MCF 10A (cell line): ENCODE data around the gene APBB2. TPM values are rescaled to one million over a fixed set of nuclear protein-coding genes. Genes with fewer than 3 reads are reported as not detected.
A peak's percentile ranks its signal among the peaks of the same experiment; 100 is the strongest.

ENCODE experiments used
- BruUV-seq: library from RNA; stranded (reverse); fragments of 400-500 nt; replicated peaks from 2 replicates; lab custom pipeline; 2021; lab: Mats Ljungman, UMichigan
- CTCF ChIA-PET: fragments of 300-600 bp; sonication (Branson Sonifier 250); formaldehyde crosslinking; extraction: SDS; loops from one replicate; lab custom pipeline; 2021; ENCODE audit warnings: antibody characterized with exemption, inconsistent platforms; lab: Yijun Ruan, JAX
- POLR2A ChIA-PET: fragments of 300-600, 350-650 bp; sonication (Branson Sonifier 250); formaldehyde crosslinking; extraction: SDS; loops from one replicate; lab custom pipeline; 2020; ENCODE audit warnings: antibody characterized with exemption, inconsistent platforms; lab: Yijun Ruan, JAX
- DNase-seq: peaks from one replicate; pipeline ENCODE4 v3.0.0-alpha.2; 2018; ENCODE audit not compliant: unreplicated experiment
- H3K27ac Mint-ChIP-seq: one replicate; pipeline ENCODE4 v1.8.0; 2022; ENCODE audit warnings: mild to moderate bottlenecking, low read depth, mixed read lengths; ENCODE audit not compliant: unreplicated experiment
- H3K27me3 Mint-ChIP-seq: one replicate; pipeline ENCODE4 v1.8.0; 2022; ENCODE audit warnings: mixed read lengths; ENCODE audit not compliant: insufficient read depth, unreplicated experiment
- H3K36me3 Mint-ChIP-seq: one replicate; pipeline ENCODE4 v1.8.0; 2022; ENCODE audit warnings: mild to moderate bottlenecking, moderate library complexity, mixed read lengths; ENCODE audit not compliant: insufficient read depth, unreplicated experiment
- H3K4me1 Mint-ChIP-seq: one replicate; pipeline ENCODE4 v1.8.0; 2022; ENCODE audit warnings: mixed read lengths; ENCODE audit not compliant: insufficient read depth, unreplicated experiment
- H3K4me3 Mint-ChIP-seq: one replicate; pipeline ENCODE4 v1.8.0; 2022; ENCODE audit warnings: mild to moderate bottlenecking, moderate library complexity, mixed read lengths; ENCODE audit not compliant: unreplicated experiment
- H3K9me3 Mint-ChIP-seq: one replicate; pipeline ENCODE4 v1.8.0; 2022; ENCODE audit warnings: mixed read lengths; ENCODE audit not compliant: unreplicated experiment
- CTCF ChIP-seq: fragments of 200-600 bp; IDR thresholded peaks from one replicate; pipeline ENCODE4 v1.8.0; 2022; ENCODE audit warnings: antibody characterized with exemption, mild to moderate bottlenecking; ENCODE audit not compliant: unreplicated experiment
- intact Hi-C: fragments of 100-400 bp; cut with micrococcal nuclease; formaldehyde crosslinking; loops from 2 replicates; pipeline ENCODE4 v1.14.1; 2022
- total RNA-seq: library from RNA; stranded (reverse); gene quantifications from 2 replicates; pipeline ENCODE4 v1.2.3, GENCODE V29; 2022

The APBB2 gene
- total RNA-seq, 1 experiment from 2014 or later: 201 TPM

- CTCF ChIA-PET: interaction anchor here (0.6 to 3.1 kb wide), 12 partner anchors 10 to 294 kb away, joined by 3 to 25 read pairs (median 4); no protein-coding TSS in a partner anchor
- H3K4me3 Mint-ChIP-seq: peak overlapping the region; percentile 86
- no peaks in the 10 kb centered on the region for H3K27me3 Mint-ChIP-seq
- no peaks in the 10 kb centered on the region for H3K9me3 Mint-ChIP-seq
- H3K27ac Mint-ChIP-seq: peak overlapping the region; percentile 98
- H3K36me3 Mint-ChIP-seq: peaks cover 16% of the 10 kb centered on the region
- H3K4me1 Mint-ChIP-seq: peaks cover 6% of the 10 kb centered on the region
- BruUV-seq: no TSS peak
- no peak for TF ChIP-seq CTCF
- DNase-seq: no peak
- intact Hi-C loops: loop anchor here (5.0 kb wide), 1 partner anchor 480 kb away; no protein-coding TSS in a partner anchor
- POLR2A ChIA-PET: interaction anchor here (0.7 to 6.0 kb wide), 20 partner anchors 12 to 373 kb away, joined by 3 to 42 read pairs (median 4); no protein-coding TSS in a partner anchor
Observed at GRCh38 chr4:41217020-41217333, 2.6 kb upstream of the APBB2 start.

DNA sequence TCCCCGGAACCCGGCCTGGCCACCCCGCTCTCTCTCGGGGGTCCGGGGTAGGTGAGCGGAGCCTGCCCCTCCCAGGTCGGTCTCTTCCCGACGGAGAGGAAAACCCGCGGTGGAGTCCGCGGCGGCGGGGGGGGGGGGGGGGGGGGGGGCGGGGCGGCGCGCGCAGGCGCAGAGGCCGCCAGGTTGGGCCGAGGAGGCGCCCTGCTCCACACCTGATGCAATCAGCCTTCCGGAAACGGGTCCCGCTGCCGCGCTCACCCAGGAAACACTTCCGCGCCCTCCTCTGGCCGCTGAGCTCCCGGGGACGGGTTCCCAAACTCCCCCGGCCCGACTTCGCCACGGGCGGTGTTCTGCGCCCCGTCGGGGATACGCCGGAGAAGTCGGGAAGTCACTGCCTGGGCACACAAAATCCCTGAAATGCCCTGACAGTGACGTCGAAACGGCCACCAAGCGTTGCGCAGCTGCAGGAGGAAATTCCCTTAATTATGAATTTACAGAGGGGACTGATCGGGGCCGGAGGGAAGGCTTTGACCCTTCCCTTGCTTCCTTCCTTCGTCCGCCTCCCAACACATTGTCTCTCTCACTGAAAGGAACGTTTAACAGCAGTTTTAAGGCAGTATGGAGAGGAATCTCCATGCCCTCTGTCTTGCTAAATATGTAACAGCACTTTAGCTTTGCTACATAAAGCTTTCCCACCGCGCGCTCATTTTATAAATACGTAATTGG is 2.1 kb upstream of the APBB2 start:
- POLR2A ChIA-PET: interaction anchor here (0.6 to 6.0 kb wide), 28 partner anchors 11 to 372 kb away, joined by 3 to 42 read pairs (median 4); no protein-coding TSS in a partner anchor
- TSS peak; percentile 96 for BruUV-seq
- Mint-ChIP-seq H3K27ac (peak overlapping the region; percentile 98), H3K4me3 (peak overlapping the region; percentile 86), H3K9me3 (no peaks in the 10 kb centered on the region), H3K36me3 (peaks cover 21% of the 10 kb centered on the region), H3K4me1 (peaks cover 6% of the 10 kb centered on the region), H3K27me3 (no peaks in the 10 kb centered on the region)
- DNase-seq: peak; percentile 87
- CTCF ChIA-PET: interaction anchor here (0.6 to 3.1 kb wide), 20 partner anchors 52 to 483 kb away, joined by 3 to 25 read pairs (median 4); no protein-coding TSS in a partner anchor
- intact Hi-C loops: loop anchor here (1.0 to 5.0 kb wide), 2 partner anchors 308 to 479 kb away; no protein-coding TSS in a partner anchor
- TF ChIP-seq CTCF: peak; percentile 21

DNA sequence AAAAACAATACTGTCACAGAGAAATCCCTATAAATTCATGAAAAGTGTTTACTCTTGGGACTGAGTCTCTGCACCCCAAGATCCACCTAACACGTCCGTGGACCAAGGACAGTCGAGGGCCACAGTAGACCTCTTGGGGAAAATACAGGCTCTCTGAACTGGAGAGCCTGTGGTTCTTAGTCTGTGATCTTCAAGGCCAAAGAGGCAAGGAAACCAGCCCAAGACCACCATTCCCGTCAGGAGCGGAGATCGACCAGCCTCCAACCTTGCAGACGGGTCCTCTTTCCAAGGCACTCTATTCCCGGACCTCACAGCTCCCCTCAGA is 1.6 kb upstream of the APBB2 start:
- Mint-ChIP-seq H3K9me3 (no peaks in the 10 kb centered on the region), H3K27me3 (no peaks in the 10 kb centered on the region), H3K4me3 (peak overlapping the region; percentile 86), H3K27ac (peak overlapping the region; percentile 98), H3K4me1 (peaks cover 6% of the 10 kb centered on the region), H3K36me3 (peaks cover 20% of the 10 kb centered on the region)
- ChIA-PET POLR2A (interaction anchor here (0.6 to 6.0 kb wide), 23 partner anchors 11 to 318 kb away, joined by 3 to 42 read pairs (median 4); no protein-coding TSS in a partner anchor), CTCF (interaction anchor here (0.6 to 3.1 kb wide), 16 partner anchors 51 to 482 kb away, joined by 3 to 25 read pairs (median 4); no protein-coding TSS in a partner anchor)
- intact Hi-C loops: loop anchor here (1.0 to 5.0 kb wide), 2 partner anchors 308 to 479 kb away; no protein-coding TSS in a partner anchor
- no peak for TF ChIP-seq CTCF
- no TSS peak for BruUV-seq
- no peak for DNase-seq

- CTCF ChIA-PET: interaction anchor here (0.6 to 4.0 kb wide), 18 partner anchors 8 to 598 kb away, joined by 3 to 28 read pairs (median 4); no protein-coding TSS in a partner anchor
- Mint-ChIP-seq H3K4me3 (peak overlapping the region; percentile 86), H3K9me3 (no peaks in the 10 kb centered on the region), H3K27me3 (no peaks in the 10 kb centered on the region), H3K4me1 (peaks cover 6% of the 10 kb centered on the region), H3K36me3 (peaks cover 20% of the 10 kb centered on the region), H3K27ac (peak overlapping the region; percentile 97)
- no TSS peak for BruUV-seq
- DNase-seq: no peak
- intact Hi-C loops: loop anchor here (5.0 kb wide), 1 partner anchor 478 kb away; no protein-coding TSS in a partner anchor
- POLR2A ChIA-PET: interaction anchor here (0.6 to 9.4 kb wide), 10 partner anchors 29 to 307 kb away, joined by 3 to 113 read pairs (median 8); no protein-coding TSS in a partner anchor
- TF ChIP-seq CTCF: no peak
Observed at GRCh38 chr4:41215155-41215554, 813 bp upstream of the APBB2 start.
